ENCODE data around the gene CNOT8.
"Not testable (repeated sequence)": the region's sequence is repeated elsewhere in the genome, so short reads cannot be mapped to it uniquely, and the experiment has no call there.

CNOT8 gene

GRCh38 chr5:154866841-154867240 lies 8.4 kb downstream of the CNOT8 start:
- no peak for DNase-seq

GRCh38 chr5:154868702-154869101 lies 10.3 kb downstream of the CNOT8 start:
- DNase-seq: no peak

GRCh38 chr5:154871734-154872133 lies 13.3 kb downstream of the CNOT8 start:
- DNase-seq: no peak

- no peak for DNase-seq
Measured at GRCh38 chr5:154873791-154874331, 15.4 kb downstream of the CNOT8 start.

- no peak for DNase-seq
Measured at GRCh38 chr5:154878642-154879335, 20.4 kb downstream of the CNOT8 start.

- no peak for DNase-seq
Measured at GRCh38 chr5:154881986-154882385, 23.6 kb downstream of the CNOT8 start.

GRCh38 chr5:154884424-154884823 lies 26.0 kb downstream of the CNOT8 start:
- no peak for DNase-seq

GRCh38 chr5:154885439-154885838 lies 27.0 kb downstream of the CNOT8 start:
- DNase-seq: no peak

- DNase-seq: no peak
Measured at GRCh38 chr5:154892369-154892771, 33.9 kb downstream of the CNOT8 start.

GRCh38 chr5:154893381-154893780 lies 35.0 kb downstream of the CNOT8 start:
- DNase-seq: no peak

- no peak for DNase-seq
Measured at GRCh38 chr5:154895606-154896561, 37.5 kb downstream of the CNOT8 start.

- DNase-seq: no peak
Measured at GRCh38 chr5:154896562-154897165, 38.2 kb downstream of the CNOT8 start.

- DNase-seq: no peak
Measured at GRCh38 chr5:154898210-154898609, 39.8 kb downstream of the CNOT8 start.

GRCh38 chr5:154899151-154899816 lies 40.9 kb downstream of the CNOT8 start:
- DNase-seq: no peak

GRCh38 chr5:154900066-154900465 lies 41.6 kb downstream of the CNOT8 start:
- DNase-seq: no peak

GRCh38 chr5:154901276-154901675 lies 42.8 kb downstream of the CNOT8 start:
- no peak for DNase-seq

GRCh38 chr5:154901913-154902312 lies 43.5 kb downstream of the CNOT8 start:
- no peak for DNase-seq

- DNase-seq: not testable (repeated sequence)
Measured at GRCh38 chr5:154905601-154906000, 47.2 kb downstream of the CNOT8 start.

- DNase-seq: no peak
Measured at GRCh38 chr5:154916874-154917273, 58.4 kb downstream of the CNOT8 start.

- DNase-seq: no peak
Measured at GRCh38 chr5:154917757-154918156, 59.3 kb downstream of the CNOT8 start.

- no peak for DNase-seq
Measured at GRCh38 chr5:154923441-154924430, 65.3 kb downstream of the CNOT8 start.

Measured in stimulated activated CD4-positive, alpha-beta T cell treated with anti-CD3 and anti-CD28 coated beads, Interleukin-4, amount 100 ng/mL, for 4 hours (primary cell).